Vagina (tissue), 2 donors: ENCODE results near the gene POU4F3.

ENCODE experiments used
- POLR2A ChIP-seq, 2 donors: fragments of 450-650 bp; IDR thresholded peaks; one replicate each; pipeline ENCODE4 v1.6.1; 2017; ENCODE audit warnings: antibody characterized with exemption in 2 of 2, mild to moderate bottlenecking in 2 of 2, moderate library complexity in 2 of 2
- TF ChIP-seq, protein P1 (sequence below), 3 experiments: fragments of 450-650 bp in 2 of 3; fragments of 200-600 bp in 1 of 3; sonication (generic) in 1 of 3; IDR thresholded peaks; one replicate each; pipeline ENCODE4 v1.5.1; 2017 to 2019; ENCODE audit warnings: antibody characterized with exemption in 3 of 3, mild to moderate bottlenecking in 2 of 3, moderate library complexity in 2 of 3

DNA sequence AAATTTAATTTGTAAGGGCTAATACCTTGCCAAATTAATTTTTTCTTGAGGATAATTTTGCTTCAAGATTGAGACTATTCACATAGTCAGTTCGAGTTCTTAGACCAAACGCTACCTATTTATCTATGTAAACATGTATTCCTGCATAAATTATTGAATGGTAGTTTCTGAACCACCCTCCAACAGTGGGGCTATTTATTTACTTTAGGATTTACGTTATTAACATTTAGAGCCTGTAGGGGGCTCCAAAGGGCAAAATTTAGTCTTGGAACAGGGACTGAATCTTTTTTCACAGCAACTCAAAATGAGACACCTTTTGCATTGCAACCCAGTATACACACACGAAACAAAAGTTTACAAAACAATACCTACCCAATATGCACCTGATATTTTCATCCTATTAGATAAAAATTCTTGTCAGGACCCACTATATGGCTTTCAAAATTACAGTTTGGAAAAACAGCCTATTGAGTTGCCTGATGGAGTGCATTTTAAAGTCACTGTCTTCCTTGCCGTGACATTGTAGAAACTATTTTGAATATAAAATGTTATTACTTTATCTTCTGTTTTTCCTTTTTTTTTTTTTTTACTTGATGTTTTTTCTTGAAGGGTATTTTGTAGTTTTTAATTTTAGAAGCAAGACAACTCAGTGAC, 47.1 kb upstream of the POU4F3 start:
- TF ChIP-seq POLR2A (IDR thresholded peaks at IDR 0.05): no peak
- TF ChIP-seq, protein P1, sequence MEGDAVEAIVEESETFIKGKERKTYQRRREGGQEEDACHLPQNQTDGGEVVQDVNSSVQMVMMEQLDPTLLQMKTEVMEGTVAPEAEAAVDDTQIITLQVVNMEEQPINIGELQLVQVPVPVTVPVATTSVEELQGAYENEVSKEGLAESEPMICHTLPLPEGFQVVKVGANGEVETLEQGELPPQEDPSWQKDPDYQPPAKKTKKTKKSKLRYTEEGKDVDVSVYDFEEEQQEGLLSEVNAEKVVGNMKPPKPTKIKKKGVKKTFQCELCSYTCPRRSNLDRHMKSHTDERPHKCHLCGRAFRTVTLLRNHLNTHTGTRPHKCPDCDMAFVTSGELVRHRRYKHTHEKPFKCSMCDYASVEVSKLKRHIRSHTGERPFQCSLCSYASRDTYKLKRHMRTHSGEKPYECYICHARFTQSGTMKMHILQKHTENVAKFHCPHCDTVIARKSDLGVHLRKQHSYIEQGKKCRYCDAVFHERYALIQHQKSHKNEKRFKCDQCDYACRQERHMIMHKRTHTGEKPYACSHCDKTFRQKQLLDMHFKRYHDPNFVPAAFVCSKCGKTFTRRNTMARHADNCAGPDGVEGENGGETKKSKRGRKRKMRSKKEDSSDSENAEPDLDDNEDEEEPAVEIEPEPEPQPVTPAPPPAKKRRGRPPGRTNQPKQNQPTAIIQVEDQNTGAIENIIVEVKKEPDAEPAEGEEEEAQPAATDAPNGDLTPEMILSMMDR (IDR thresholded peaks at IDR 0.05): peak in 2 of 3 experiments; percentile 40 to 46
